ENCODE data around the gene ECI2.

DNA sequence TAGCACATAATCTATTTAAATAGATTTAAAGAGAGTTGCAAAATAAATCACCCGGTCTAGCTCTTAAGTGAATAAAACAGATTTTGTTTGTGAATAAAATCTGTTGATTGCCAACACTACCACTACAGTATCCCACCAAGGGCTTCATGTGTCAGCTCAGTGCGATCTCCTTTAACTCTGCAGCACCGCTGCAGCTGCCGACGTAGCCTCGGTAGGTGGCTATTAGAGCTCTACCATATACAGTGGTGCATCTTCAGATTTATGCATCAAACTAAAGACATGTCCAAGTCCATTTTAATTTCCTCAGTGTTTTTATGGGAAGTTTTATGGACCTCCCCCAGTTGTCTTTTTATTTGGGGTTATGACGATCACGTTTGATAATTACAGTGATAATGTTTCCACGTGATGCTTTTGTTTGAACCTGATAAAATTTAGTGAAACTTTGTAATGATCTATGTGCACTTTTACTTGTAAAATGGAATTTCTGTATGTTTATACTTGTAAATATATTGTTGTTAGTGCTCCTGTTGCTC lies 26.7 kb downstream of the ECI2 start:
- no peak for TF ChIP-seq CTCF (IDR thresholded peaks at IDR 0.05)
- TF ChIP-seq POLR2A (IDR thresholded peaks at IDR 0.05), result no peak

Measured in Peyer's patch (tissue), 4 donors.